ENCODE measurements around the gene MGLL. TPM values are rescaled to one million over a fixed set of nuclear protein-coding genes. Genes with fewer than 3 reads are reported as not detected.

Gene MGLL
- total and polyA plus RNA-seq, 9 of the 15 experiments (the other 6 are each of a cell fraction or from before 2014, with no cell fraction given), result 0.12 to 0.32 (median 0.18) TPM; not detected in 6

DNA sequence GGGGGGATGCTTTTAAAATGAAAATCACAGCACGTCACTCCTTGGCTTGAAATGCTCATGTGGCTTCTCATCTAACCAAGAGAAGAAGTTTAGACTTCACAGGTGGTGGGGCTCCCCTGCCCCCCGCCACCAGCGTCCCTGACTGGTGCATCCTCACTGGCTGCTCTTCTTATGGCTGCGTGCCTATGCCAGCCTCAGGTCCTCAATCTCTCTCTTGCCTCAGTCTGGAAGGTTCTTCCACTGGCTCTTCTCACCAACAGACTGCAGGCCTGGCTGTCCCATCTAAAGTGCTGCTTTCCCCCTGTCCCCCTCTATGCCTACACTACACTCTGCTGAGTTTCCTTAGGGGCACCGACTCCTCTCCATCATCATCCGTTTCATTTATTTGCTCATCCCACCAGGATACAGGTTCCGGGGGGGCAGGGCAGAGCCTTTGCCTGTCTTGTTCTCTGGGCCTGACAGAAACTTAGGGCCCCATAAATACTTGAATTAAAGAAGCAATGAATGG lies 128.9 kb downstream of the MGLL start (continued):
- TF ChIP-seq, protein P1, sequence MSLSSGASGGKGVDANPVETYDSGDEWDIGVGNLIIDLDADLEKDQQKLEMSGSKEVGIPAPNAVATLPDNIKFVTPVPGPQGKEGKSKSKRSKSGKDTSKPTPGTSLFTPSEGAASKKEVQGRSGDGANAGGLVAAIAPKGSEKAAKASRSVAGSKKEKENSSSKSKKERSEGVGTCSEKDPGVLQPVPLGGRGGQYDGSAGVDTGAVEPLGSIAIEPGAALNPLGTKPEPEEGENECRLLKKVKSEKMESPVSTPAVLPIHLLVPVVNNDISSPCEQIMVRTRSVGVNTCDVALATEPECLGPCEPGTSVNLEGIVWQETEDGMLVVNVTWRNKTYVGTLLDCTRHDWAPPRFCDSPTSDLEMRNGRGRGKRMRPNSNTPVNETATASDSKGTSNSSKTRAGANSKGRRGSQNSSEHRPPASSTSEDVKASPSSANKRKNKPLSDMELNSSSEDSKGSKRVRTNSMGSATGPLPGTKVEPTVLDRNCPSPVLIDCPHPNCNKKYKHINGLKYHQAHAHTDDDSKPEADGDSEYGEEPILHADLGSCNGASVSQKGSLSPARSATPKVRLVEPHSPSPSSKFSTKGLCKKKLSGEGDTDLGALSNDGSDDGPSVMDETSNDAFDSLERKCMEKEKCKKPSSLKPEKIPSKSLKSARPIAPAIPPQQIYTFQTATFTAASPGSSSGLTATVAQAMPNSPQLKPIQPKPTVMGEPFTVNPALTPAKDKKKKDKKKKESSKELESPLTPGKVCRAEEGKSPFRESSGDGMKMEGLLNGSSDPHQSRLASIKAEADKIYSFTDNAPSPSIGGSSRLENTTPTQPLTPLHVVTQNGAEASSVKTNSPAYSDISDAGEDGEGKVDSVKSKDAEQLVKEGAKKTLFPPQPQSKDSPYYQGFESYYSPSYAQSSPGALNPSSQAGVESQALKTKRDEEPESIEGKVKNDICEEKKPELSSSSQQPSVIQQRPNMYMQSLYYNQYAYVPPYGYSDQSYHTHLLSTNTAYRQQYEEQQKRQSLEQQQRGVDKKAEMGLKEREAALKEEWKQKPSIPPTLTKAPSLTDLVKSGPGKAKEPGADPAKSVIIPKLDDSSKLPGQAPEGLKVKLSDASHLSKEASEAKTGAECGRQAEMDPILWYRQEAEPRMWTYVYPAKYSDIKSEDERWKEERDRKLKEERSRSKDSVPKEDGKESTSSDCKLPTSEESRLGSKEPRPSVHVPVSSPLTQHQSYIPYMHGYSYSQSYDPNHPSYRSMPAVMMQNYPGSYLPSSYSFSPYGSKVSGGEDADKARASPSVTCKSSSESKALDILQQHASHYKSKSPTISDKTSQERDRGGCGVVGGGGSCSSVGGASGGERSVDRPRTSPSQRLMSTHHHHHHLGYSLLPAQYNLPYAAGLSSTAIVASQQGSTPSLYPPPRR (CRISPR knock-in tag; IDR thresholded peaks at IDR 0.05; ENCODE audit: borderline replicate concordance), result no peak
- TF ChIP-seq SETDB1 (IDR thresholded peaks at IDR 0.05; ENCODE audit: low read length), result no peak

DNA sequence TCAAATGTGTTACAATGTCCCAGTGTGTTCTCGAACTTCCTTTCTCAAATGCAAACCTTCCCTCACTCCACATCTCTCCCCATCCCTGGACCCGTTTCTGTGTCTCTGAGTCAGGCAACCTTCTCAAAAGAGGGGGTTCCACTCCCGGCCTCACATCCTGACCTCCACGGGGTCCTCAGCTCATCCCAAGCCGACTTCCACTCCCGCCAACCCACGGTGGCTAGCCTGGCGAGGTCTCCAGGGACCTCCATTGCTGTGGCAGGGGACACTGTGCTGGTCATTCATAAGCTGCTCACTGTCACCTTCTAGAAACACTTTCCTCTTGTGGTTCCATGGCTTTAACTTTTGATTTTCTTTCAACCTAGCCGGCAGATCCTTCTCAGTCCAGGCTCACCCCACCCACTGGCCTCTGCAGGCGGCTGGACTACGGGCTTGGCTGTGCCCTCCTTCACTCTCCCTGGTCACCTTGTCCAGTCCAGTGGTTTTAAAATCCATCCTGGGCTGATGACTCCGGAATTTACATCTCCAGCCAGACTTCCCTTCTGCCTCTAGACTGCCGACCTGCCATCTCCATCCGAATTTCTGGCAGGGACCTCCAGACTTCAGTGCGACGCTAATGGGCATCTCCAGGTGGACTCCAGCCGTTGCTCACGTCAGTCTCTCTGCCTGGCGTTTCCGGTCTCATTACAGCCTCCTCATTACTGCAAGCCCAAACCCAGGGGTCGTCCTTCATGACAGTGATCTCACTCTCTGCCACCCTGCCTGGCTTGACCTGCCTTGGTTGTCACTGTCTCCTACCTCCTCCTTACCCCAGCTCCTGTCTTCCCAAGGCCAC lies 129.6 kb downstream of the MGLL start:
- Histone ChIP-seq H3K4me3 (no peak overlapping the region), H3K9me1 (ENCODE audit: control insufficient read depth, insufficient read depth, low read length) (no peaks in the 10 kb centered on the region), H3K27me3 (ENCODE audit: control insufficient read depth in 2 of 2, insufficient read depth in 2 of 2, low read length in 2 of 2) (peaks cover 0 to 25% of the 10 kb centered on the region in 2 experiments; a peak in 4 of 5 replicates), H3K4me1 (replicated peaks in 1 of 2; ENCODE audit: control insufficient read depth in 2 of 2, insufficient read depth in 2 of 2, low read length in 2 of 2) (peaks cover 4 to 15% of the 10 kb centered on the region in 2 experiments; a peak in 4 of 5 replicates), H3K36me3 (ENCODE audit: control insufficient read depth, insufficient read depth, low read length) (no peaks in the 10 kb centered on the region), H3K4me2 (ENCODE audit: insufficient read depth, low read length) (no peak overlapping the region), H4K20me1 (replicated peaks; ENCODE audit: control insufficient read depth, insufficient read depth, low read length) (no peaks in the 10 kb centered on the region), H3K79me2 (ENCODE audit: control insufficient read depth, insufficient read depth, low read length) (no peaks in the 10 kb centered on the region), H2AFZ (ENCODE audit: low read depth, low read length) (no peak overlapping the region), H3K27ac (ENCODE audit: extremely low read depth, low read depth, low read length) (no peak overlapping the region), H3K9me3 (replicated peaks; ENCODE audit: control insufficient read depth, insufficient read depth, low read depth, low read length) (no peaks in the 10 kb centered on the region), H3K9ac (ENCODE audit: insufficient read depth in 1 of 2, low read depth in 2 of 2, low read length in 2 of 2) (no peak overlapping the region)
- in situ Hi-C loops (cut with MboI) (no loop called here), intact Hi-C loops (cut with micrococcal nuclease) (loop anchor here (5.0 kb wide), 1 partner anchor 140 kb away; no protein-coding TSS in a partner anchor)
- no peak for ATAC-seq
- CTCF ChIA-PET (ENCODE audit: low intra/inter-chr PET ratio), result no interaction called here
- no TSS peak for BruUV-seq (replicated peaks)
- no peak for DNase-seq (ENCODE audit: extremely low read depth in 1 of 4, low spot score in 3 of 4)
- FAIRE-seq, result no peak
- 5% methylated on average over 16 of the region's 21 CpGs for WGBS (ENCODE audit: insufficient coverage, low coverage, missing lambda C conversion rate)
- TF ChIP-seq, protein P2, sequence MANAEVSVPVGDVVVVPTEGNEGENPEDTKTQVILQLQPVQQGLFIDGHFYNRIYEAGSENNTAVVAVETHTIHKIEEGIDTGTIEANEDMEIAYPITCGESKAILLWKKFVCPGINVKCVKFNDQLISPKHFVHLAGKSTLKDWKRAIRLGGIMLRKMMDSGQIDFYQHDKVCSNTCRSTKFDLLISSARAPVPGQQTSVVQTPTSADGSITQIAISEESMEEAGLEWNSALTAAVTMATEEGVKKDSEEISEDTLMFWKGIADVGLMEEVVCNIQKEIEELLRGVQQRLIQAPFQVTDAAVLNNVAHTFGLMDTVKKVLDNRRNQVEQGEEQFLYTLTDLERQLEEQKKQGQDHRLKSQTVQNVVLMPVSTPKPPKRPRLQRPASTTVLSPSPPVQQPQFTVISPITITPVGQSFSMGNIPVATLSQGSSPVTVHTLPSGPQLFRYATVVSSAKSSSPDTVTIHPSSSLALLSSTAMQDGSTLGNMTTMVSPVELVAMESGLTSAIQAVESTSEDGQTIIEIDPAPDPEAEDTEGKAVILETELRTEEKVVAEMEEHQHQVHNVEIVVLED (CRISPR knock-in tag; IDR thresholded peaks at IDR 0.05), result no peak
- TF ChIP-seq ZNF175 (CRISPR knock-in tag; IDR thresholded peaks at IDR 0.05; ENCODE audit: low read depth), result no peak
- TF ChIP-seq SMARCA5 (IDR thresholded peaks at IDR 0.05), result no peak
- no peak for TF ChIP-seq HDGF (IDR thresholded peaks at IDR 0.05)
- TF ChIP-seq, protein P3, sequence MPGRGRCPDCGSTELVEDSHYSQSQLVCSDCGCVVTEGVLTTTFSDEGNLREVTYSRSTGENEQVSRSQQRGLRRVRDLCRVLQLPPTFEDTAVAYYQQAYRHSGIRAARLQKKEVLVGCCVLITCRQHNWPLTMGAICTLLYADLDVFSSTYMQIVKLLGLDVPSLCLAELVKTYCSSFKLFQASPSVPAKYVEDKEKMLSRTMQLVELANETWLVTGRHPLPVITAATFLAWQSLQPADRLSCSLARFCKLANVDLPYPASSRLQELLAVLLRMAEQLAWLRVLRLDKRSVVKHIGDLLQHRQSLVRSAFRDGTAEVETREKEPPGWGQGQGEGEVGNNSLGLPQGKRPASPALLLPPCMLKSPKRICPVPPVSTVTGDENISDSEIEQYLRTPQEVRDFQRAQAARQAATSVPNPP (IDR thresholded peaks at IDR 0.05; ENCODE audit: borderline replicate concordance, insufficient read depth, insufficient read length), result no peak
- POLR2A ChIA-PET, result interaction anchor here (0.6 kb wide), 1 partner anchor 53 kb away, joined by 3 read pairs; no protein-coding TSS in a partner anchor
